CD4-positive, alpha-beta T cell treated with Interleukin-6 at 100 ng/mL for 8 hours (primary cell): ENCODE results near the gene FKBP1B.
"Not testable (repeated sequence)": the region's sequence is repeated elsewhere in the genome, so short reads cannot be mapped to it uniquely, and the experiment has no call there.

Source experiments
- DNase-seq: peaks from one replicate; pipeline ENCODE4 v3.0.0-alpha.2; 2020; ENCODE audit warnings: mixed read lengths, low spot score

Gene FKBP1B

GRCh38 chr2:24072259-24072658, 22.7 kb downstream of the FKBP1B start:
- no peak for DNase-seq

GRCh38 chr2:24073816-24074215, 24.3 kb downstream of the FKBP1B start:
- no peak for DNase-seq

GRCh38 chr2:24075259-24075658, 25.7 kb downstream of the FKBP1B start:
- no peak for DNase-seq

GRCh38 chr2:24075915-24076848, 26.6 kb downstream of the FKBP1B start, which contains the start of gene SF3B6:
Gene SF3B6, minus strand, starts transcription at chr2:24076326. Its CDS starts 97 bp downstream, at chr2:24076229.
- peak; percentile 100 for DNase-seq

- DNase-seq, result no peak
Measured at GRCh38 chr2:24076849-24077534, 27.5 kb downstream of the FKBP1B start.

- no peak for DNase-seq
Measured at GRCh38 chr2:24077535-24077877, 28.0 kb downstream of the FKBP1B start.

GRCh38 chr2:24077879-24078278, 28.3 kb downstream of the FKBP1B start:
- no peak for DNase-seq

GRCh38 chr2:24080701-24081100, 31.2 kb downstream of the FKBP1B start:
- DNase-seq, result no peak

GRCh38 chr2:24082787-24083566, 33.4 kb downstream of the FKBP1B start:
- DNase-seq, result no peak

GRCh38 chr2:24083567-24084385, 34.2 kb downstream of the FKBP1B start:
- peak; percentile 36 for DNase-seq

GRCh38 chr2:24084386-24085199, 35.1 kb downstream of the FKBP1B start, which contains the start of gene TP53I3:
Gene TP53I3, minus strand, starts transcription at chr2:24084834. Its CDS starts 508 bp downstream, at chr2:24084326.
- peak; percentile 73 for DNase-seq

GRCh38 chr2:24085200-24085489, 35.6 kb downstream of the FKBP1B start:
- no peak for DNase-seq

GRCh38 chr2:24086241-24086640, 36.7 kb downstream of the FKBP1B start:
- DNase-seq, result no peak

GRCh38 chr2:24087032-24087431, 37.5 kb downstream of the FKBP1B start:
- DNase-seq, result no peak

- no peak for DNase-seq
Measured at GRCh38 chr2:24088821-24089359, 39.3 kb downstream of the FKBP1B start.

- DNase-seq, result not testable (repeated sequence)
Measured at GRCh38 chr2:24093270-24093669, 43.7 kb downstream of the FKBP1B start.

GRCh38 chr2:24095171-24095677, 45.7 kb downstream of the FKBP1B start:
- not testable (repeated sequence) for DNase-seq

- DNase-seq, result not testable (repeated sequence)
Measured at GRCh38 chr2:24100732-24101131, 51.2 kb downstream of the FKBP1B start.

- DNase-seq, result no peak
Measured at GRCh38 chr2:24101992-24102391, 52.5 kb downstream of the FKBP1B start.

- DNase-seq, result no peak
Measured at GRCh38 chr2:24102677-24103076, 53.1 kb downstream of the FKBP1B start.
